ENCODE results near the gene PIAS1. TPM values are rescaled to one million over a fixed set of nuclear protein-coding genes. Genes with fewer than 3 reads are reported as not detected.
"Not testable (repeated sequence)": the region's sequence is repeated elsewhere in the genome, so short reads cannot be mapped to it uniquely, and the experiment has no call there.

PIAS1 gene
- total RNA-seq, result 10 to 100 TPM; 24.1 to 63.3 TPM

- peak; percentile 99 for ATAC-seq
- DNase-seq, result peak; percentile 95 to 97 (median 95)
- Histone ChIP-seq H3K4me1 (peaks cover 34% of the 10 kb centered on the region), H3K9me3 (no peaks in the 10 kb centered on the region), H3K4me3 (peak within 1 kb of the TSS; percentile 96 to 100), H3K27me3 (no peaks in the 10 kb centered on the region), H3K36me3 (replicated peaks in 1 of 2; ENCODE audit: insufficient read depth in 1 of 2, low read depth in 2 of 2) (no peaks in the 10 kb centered on the region), H3K27ac (peak within 1 kb of the TSS; percentile 84 to 97 (median 93))
- TF ChIP-seq POLR2A (IDR thresholded peaks at IDR 0.05) (peak; percentile 81 to 95 (median 93)), CTCF (IDR thresholded peaks at IDR 0.05) (peak in 2 of 7 experiments; percentile 4 to 12)
- WGBS, 2 donors, result 1% methylated on average over 33 to 56 of the region's 72 CpGs
- intact Hi-C loops (cut with DNase I), result loop anchor here (10.0 kb wide), 1 partner anchor 189 kb away; no protein-coding TSS in a partner anchor
Measured at GRCh38 chr15:68053701-68054627, at the start of gene PIAS1. Gene PIAS1, plus strand, starts transcription at chr15:68054315. Its CDS starts 12 bp downstream, at chr15:68054327.

GRCh38 chr15:68007642-68008041, 46.5 kb upstream of the PIAS1 start:
- ATAC-seq; DNase-seq; intact Hi-C loops (cut with DNase I); H3K4me1 ChIP-seq; H3K4me3 ChIP-seq; H3K36me3 ChIP-seq (replicated peaks in 1 of 2; ENCODE audit: insufficient read depth in 1 of 2, low read depth in 2 of 2); H3K9me3 ChIP-seq; H3K27ac ChIP-seq; H3K27me3 ChIP-seq: not testable (repeated sequence)
- WGBS, 2 donors, result 88 to 89% methylated on average over 5 of the region's 5 CpGs

GRCh38 chr15:68010361-68011153, 43.6 kb upstream of the PIAS1 start:
- H3K4me1 ChIP-seq, result no peaks in the 10 kb centered on the region
- TF ChIP-seq POLR2A (IDR thresholded peaks at IDR 0.05), result no peak
- no peaks in the 10 kb centered on the region for H3K9me3 ChIP-seq
- intact Hi-C loops (cut with DNase I), result no loop called here
- ATAC-seq (no peak), DNase-seq (no peak)
- H3K36me3 ChIP-seq (replicated peaks in 1 of 2; ENCODE audit: insufficient read depth in 1 of 2, low read depth in 2 of 2), result no peaks in the 10 kb centered on the region
- H3K27ac ChIP-seq, result no peak overlapping the region
- H3K27me3 ChIP-seq, result no peaks in the 10 kb centered on the region
- H3K4me3 ChIP-seq, result no peak overlapping the region
- 84 to 85% methylated on average over 14 of the region's 14 CpGs for WGBS, 2 donors

- no peak overlapping the region for H3K27ac ChIP-seq
Measured at GRCh38 chr15:68012911-68013310, 41.2 kb upstream of the PIAS1 start.

GRCh38 chr15:68014219-68014618, 39.9 kb upstream of the PIAS1 start:
- Histone ChIP-seq H3K27me3 (no peaks in the 10 kb centered on the region), H3K36me3 (replicated peaks in 1 of 2; ENCODE audit: insufficient read depth in 1 of 2, low read depth in 2 of 2) (no peaks in the 10 kb centered on the region), H3K4me3 (no peak overlapping the region), H3K9me3 (no peaks in the 10 kb centered on the region), H3K4me1 (no peaks in the 10 kb centered on the region), H3K27ac (no peak overlapping the region)
- ATAC-seq (no peak), DNase-seq (no peak)
- TF ChIP-seq POLR2A (IDR thresholded peaks at IDR 0.05), result no peak
- TF ChIP-seq CTCF (IDR thresholded peaks at IDR 0.05), result no peak
- intact Hi-C loops (cut with DNase I), result no loop called here
- WGBS, 2 donors, result 93% methylated on average over 1 of the region's 1 CpG

More at GRCh38 chr15:68012911-68013310, 41.2 kb upstream of the PIAS1 start:
- Histone ChIP-seq H3K4me1 (no peaks in the 10 kb centered on the region), H3K4me3 (no peak overlapping the region), H3K9me3 (no peaks in the 10 kb centered on the region), H3K36me3 (replicated peaks in 1 of 2; ENCODE audit: insufficient read depth in 1 of 2, low read depth in 2 of 2) (no peaks in the 10 kb centered on the region), H3K27me3 (no peaks in the 10 kb centered on the region)
- DNase-seq, result no peak
- TF ChIP-seq POLR2A (IDR thresholded peaks at IDR 0.05) (no peak), CTCF (IDR thresholded peaks at IDR 0.05) (no peak)
- no peak for ATAC-seq
- intact Hi-C loops (cut with DNase I), result no loop called here
- WGBS, 2 donors, result 86 to 87% methylated on average over 1 of the region's 1 CpG

Data from body of pancreas (tissue), 4 donors.